ENCODE data around the gene MPDU1.

DNA sequence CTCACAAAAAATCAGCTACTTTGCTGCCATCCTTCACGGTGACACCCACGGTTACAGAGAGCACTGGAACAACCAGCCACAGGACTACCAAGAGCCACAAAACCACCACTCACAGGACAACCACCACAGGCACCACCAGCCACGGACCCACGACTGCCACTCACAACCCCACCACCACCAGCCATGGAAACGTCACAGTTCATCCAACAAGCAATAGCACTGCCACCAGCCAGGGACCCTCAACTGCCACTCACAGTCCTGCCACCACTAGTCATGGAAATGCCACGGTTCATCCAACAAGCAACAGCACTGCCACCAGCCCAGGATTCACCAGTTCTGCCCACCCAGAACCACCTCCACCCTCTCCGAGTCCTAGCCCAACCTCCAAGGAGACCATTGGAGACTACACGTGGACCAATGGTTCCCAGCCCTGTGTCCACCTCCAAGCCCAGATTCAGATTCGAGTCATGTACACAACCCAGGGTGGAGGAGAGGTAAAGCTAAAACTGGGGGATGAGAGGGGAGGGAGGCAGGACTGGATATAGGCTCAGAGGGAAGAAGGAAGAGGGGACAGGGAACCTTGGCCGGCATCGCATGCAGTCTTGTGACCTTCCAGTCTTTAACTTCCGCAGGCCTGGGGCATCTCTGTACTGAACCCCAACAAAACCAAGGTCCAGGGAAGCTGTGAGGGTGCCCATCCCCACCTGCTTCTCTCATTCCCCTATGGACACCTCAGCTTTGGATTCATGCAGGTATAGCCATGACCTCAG is 3.6 kb upstream of the MPDU1 start:
- TF ChIP-seq, protein P1, sequence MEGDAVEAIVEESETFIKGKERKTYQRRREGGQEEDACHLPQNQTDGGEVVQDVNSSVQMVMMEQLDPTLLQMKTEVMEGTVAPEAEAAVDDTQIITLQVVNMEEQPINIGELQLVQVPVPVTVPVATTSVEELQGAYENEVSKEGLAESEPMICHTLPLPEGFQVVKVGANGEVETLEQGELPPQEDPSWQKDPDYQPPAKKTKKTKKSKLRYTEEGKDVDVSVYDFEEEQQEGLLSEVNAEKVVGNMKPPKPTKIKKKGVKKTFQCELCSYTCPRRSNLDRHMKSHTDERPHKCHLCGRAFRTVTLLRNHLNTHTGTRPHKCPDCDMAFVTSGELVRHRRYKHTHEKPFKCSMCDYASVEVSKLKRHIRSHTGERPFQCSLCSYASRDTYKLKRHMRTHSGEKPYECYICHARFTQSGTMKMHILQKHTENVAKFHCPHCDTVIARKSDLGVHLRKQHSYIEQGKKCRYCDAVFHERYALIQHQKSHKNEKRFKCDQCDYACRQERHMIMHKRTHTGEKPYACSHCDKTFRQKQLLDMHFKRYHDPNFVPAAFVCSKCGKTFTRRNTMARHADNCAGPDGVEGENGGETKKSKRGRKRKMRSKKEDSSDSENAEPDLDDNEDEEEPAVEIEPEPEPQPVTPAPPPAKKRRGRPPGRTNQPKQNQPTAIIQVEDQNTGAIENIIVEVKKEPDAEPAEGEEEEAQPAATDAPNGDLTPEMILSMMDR (IDR thresholded peaks at IDR 0.05) = no peak
- no peak for TF ChIP-seq POLR2A (IDR thresholded peaks at IDR 0.05)

Measured in lower leg skin (tissue), 3 donors.